Upper lobe of left lung (tissue), 4 donors: ENCODE data around the gene KRTAP9-4.

Source experiments
- EP300 ChIP-seq, 4 donors: sonication (generic); formaldehyde crosslinking; IDR thresholded peaks; one replicate each; pipeline ENCODE4 v1.5.1; 2017; ENCODE audit warnings: antibody characterized with exemption in 4 of 4, control low read depth in 2 of 4
- POLR2A ChIP-seq, 4 donors: fragments of 450-650 bp; IDR thresholded peaks; one replicate each; pipeline ENCODE4 v1.5.1; 2016 to 2017; ENCODE audit warnings: antibody characterized with exemption in 4 of 4, mild to moderate bottlenecking in 2 of 4
- POLR2AphosphoS5 ChIP-seq, 2 donors: sonication (generic); formaldehyde crosslinking; IDR thresholded peaks; one replicate each; pipeline ENCODE4 v1.5.1; 2017; ENCODE audit warnings: antibody characterized with exemption in 2 of 2
- TF ChIP-seq, protein P1 (sequence below), 6 experiments: fragments of 450-650 bp in 4 of 6; fragments of 200-600 bp in 2 of 6; sonication (generic) in 2 of 6; IDR thresholded peaks; one replicate each; pipeline ENCODE4 v1.5.1; 2016 to 2019; ENCODE audit warnings: antibody characterized with exemption in 6 of 6

DNA sequence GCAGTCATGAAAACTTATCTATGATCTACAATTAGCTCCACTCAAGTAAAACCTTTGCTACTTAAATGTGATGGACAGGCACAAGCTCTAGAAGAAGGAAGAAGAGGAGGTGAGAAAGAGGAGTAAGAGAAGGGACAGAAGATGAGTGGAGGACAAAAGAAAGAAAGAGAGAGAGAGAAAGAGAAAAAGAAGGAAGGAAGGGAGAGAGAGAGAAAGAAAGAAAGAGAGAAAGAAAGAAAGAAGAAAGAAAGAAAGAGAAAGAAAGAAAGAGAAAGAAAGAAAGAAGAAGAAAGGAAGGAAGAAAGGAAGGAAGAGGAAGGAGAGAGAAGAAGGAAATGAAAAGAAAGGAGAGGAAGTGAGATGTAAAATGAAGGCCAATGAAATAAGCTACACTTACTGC is 19.4 kb upstream of the KRTAP9-4 start:
- TF ChIP-seq, protein P1, sequence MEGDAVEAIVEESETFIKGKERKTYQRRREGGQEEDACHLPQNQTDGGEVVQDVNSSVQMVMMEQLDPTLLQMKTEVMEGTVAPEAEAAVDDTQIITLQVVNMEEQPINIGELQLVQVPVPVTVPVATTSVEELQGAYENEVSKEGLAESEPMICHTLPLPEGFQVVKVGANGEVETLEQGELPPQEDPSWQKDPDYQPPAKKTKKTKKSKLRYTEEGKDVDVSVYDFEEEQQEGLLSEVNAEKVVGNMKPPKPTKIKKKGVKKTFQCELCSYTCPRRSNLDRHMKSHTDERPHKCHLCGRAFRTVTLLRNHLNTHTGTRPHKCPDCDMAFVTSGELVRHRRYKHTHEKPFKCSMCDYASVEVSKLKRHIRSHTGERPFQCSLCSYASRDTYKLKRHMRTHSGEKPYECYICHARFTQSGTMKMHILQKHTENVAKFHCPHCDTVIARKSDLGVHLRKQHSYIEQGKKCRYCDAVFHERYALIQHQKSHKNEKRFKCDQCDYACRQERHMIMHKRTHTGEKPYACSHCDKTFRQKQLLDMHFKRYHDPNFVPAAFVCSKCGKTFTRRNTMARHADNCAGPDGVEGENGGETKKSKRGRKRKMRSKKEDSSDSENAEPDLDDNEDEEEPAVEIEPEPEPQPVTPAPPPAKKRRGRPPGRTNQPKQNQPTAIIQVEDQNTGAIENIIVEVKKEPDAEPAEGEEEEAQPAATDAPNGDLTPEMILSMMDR (IDR thresholded peaks at IDR 0.05) = no peak
- TF ChIP-seq POLR2AphosphoS5 (IDR thresholded peaks at IDR 0.05) (no peak), POLR2A (IDR thresholded peaks at IDR 0.05) (no peak), EP300 (IDR thresholded peaks at IDR 0.05) (no peak)
